Stomach (tissue), 9 donors: ENCODE data around the gene COMMD9. TPM values are rescaled to one million over a fixed set of nuclear protein-coding genes. Genes with fewer than 3 reads are reported as not detected.

Source experiments
- DNase-seq, 2 donors: peaks; one replicate each; pipeline versions ENCODE4 v3.0.0 to v3.0.0-alpha.2; 2013 to 2019
- H3K27ac ChIP-seq, 5 donors: fragments of 200-600 bp in 4 of 5; sonication (generic) in 4 of 5; one replicate each; pipeline ENCODE4 v1.5.1; 2013 to 2019; ENCODE audit warnings: mild to moderate bottlenecking in 1 of 5, moderate library complexity in 1 of 5
- H3K27me3 ChIP-seq, 3 donors: fragments of 200-600 bp; sonication (generic); one replicate each; pipeline ENCODE4 v1.5.1; 2017 to 2019; ENCODE audit warnings: mixed run types in 1 of 3
- H3K36me3 ChIP-seq, 4 donors: fragments of 200-600 bp; sonication (generic); 1 replicate in 3 of 4; 2 replicates in 1 of 4; pipeline ENCODE4 v1.5.1; 2016 to 2019
- H3K4me1 ChIP-seq, 4 donors: fragments of 200-600 bp; sonication (generic); one replicate each; pipeline ENCODE4 v1.5.1; 2016 to 2019
- H3K4me3 ChIP-seq, 4 donors: fragments of 200-600 bp; sonication (generic) in 3 of 4; one replicate each; pipeline ENCODE4 v1.5.1; 2016 to 2019; ENCODE audit warnings: mild to moderate bottlenecking in 1 of 4
- H3K9me3 ChIP-seq, 4 donors: fragments of 200-600 bp; sonication (generic); one replicate each; pipeline ENCODE4 v1.5.1; 2016 to 2019
- CTCF ChIP-seq, 7 experiments: fragments of 450-650 bp in 4 of 7; fragments of 200-600 bp in 3 of 7; sonication (generic) in 3 of 7; IDR thresholded peaks; one replicate each; pipeline ENCODE4 v1.5.1; 2016 to 2019; ENCODE audit warnings: antibody characterized with exemption in 7 of 7, control low read depth in 2 of 7, mild to moderate bottlenecking in 1 of 7
- EP300 ChIP-seq: sonication (generic); formaldehyde crosslinking; IDR thresholded peaks from one replicate; pipeline ENCODE4 v1.6.1; 2017; ENCODE audit warnings: antibody characterized with exemption
- POLR2A ChIP-seq, 4 donors: fragments of 450-650 bp; IDR thresholded peaks; one replicate each; pipeline ENCODE4 v1.6.1; 2016; ENCODE audit warnings: antibody characterized with exemption in 4 of 4, control low read depth in 2 of 4, mild to moderate bottlenecking in 1 of 4, moderate library complexity in 1 of 4
- POLR2AphosphoS5 ChIP-seq, 3 donors: sonication (generic); formaldehyde crosslinking; IDR thresholded peaks; one replicate each; pipeline ENCODE4 v1.6.1; 2016; ENCODE audit warnings: antibody characterized with exemption in 3 of 3
- WGBS, 5 donors: extraction: QIAGEN DNeasy Blood & Tissue Kit in 3 of 5; methylation state at CpG; one replicate each; pipeline versions ENCODE4 v1.1.5 to v1.1.7; 2013 to 2018; 5-methylcytosine and 5-hydroxymethylcytosine counted together
- intact Hi-C: fragments of 100-400 bp; cut with DNase I; formaldehyde crosslinking; loops from one replicate; pipeline ENCODE4 v1.15.1; 2023; ENCODE audit warnings: low total_unique reads
- polyA plus RNA-seq, 3 donors: library from polyadenylated mRNA; stranded (reverse); fragments of 200-250 nt; gene quantifications; one replicate each; pipeline ENCODE4 v1.2.3, GENCODE V29; 2013
- total RNA-seq, 5 donors: library from RNA; depleted of rRNA; stranded (reverse); fragments of >200 nt; gene quantifications; one replicate each; pipeline versions ENCODE4 v1.1.0 to v1.2.3, GENCODE V29; 2014 to 2016
- donor health status: healthy with polysubstance abuse.
- donor health status: Bipolar disorder and iron deficiency.
- donor health status: healthy.

The COMMD9 gene
- total and polyA plus RNA-seq, 8 donors: 2.9 to 53.8 (median 31.2) TPM

DNA sequence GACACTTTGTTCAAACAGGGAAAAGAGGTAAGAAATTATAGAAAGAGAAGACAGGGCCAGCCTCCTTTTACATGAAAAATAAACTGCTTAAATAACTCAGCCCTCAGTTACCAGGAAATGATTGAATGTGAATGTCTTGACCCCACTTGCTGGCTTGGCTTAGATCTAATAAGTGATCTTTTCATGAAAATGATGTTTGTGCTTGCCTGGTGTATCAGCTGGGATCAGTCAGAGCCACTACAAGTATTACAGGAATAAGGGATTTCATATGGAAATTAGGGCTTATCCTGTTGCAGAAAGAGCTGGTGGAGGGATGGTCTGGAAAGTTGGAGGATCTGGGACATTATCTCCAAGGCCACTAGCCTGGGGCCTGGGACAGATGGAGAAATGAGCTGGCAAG lies 51.8 kb downstream of the COMMD9 start:
- TF ChIP-seq CTCF (IDR thresholded peaks at IDR 0.05) (no peak), POLR2AphosphoS5 (IDR thresholded peaks at IDR 0.05) (no peak), EP300 (no peak), POLR2A (IDR thresholded peaks at IDR 0.05) (no peak)
- Histone ChIP-seq H3K27me3 (no peaks in the 10 kb centered on the region), H3K4me1 (no peaks in the 10 kb centered on the region), H3K27ac (no peak overlapping the region), H3K9me3 (no peaks in the 10 kb centered on the region), H3K4me3 (no peak overlapping the region), H3K36me3 (no peaks in the 10 kb centered on the region)
- intact Hi-C loops: no loop called here
- no peak for DNase-seq

DNA sequence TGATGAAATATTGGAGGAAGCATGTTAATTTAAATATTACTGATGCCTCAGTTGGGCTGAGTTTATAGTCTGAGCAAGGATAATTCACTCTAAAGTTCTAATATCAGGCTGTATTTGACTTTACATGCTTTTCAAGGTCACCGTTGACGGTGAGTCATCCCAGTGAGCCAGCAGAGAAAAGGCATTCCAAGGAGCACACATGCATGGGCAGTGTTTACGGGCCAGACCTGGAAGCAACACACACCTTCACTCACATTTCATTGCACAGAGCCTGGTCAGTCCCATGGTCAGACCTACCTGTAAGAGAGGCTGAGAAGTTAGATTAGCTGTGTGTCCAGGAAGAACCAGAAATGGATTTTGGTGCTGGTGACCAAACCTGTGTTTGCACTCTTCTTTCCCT lies 53.5 kb downstream of the COMMD9 start:
- intact Hi-C loops: no loop called here
- WGBS, 5 donors: 76 to 89% (median 81%) methylated on average over 3 of the region's 3 CpGs
- no peaks in the 10 kb centered on the region for H3K9me3 ChIP-seq
- H3K27ac ChIP-seq: no peak overlapping the region
- no peak overlapping the region for H3K4me3 ChIP-seq
- no peaks in the 10 kb centered on the region for H3K36me3 ChIP-seq
- no peaks in the 10 kb centered on the region for H3K27me3 ChIP-seq
- peaks cover 0 to 13% (median 0%) of the 10 kb centered on the region in 4 donors for H3K4me1 ChIP-seq
- TF ChIP-seq POLR2AphosphoS5 (IDR thresholded peaks at IDR 0.05): no peak
- TF ChIP-seq POLR2A (IDR thresholded peaks at IDR 0.05): no peak
- no peak for TF ChIP-seq CTCF (IDR thresholded peaks at IDR 0.05)
- no peak for TF ChIP-seq EP300
- no peak for DNase-seq

GRCh38 chr11:36234825-36235224 lies 54.4 kb downstream of the COMMD9 start:
- Histone ChIP-seq H3K27me3 (no peaks in the 10 kb centered on the region), H3K27ac (no peak overlapping the region), H3K4me1 (peaks cover 0 to 15% (median 0%) of the 10 kb centered on the region in 4 donors), H3K36me3 (no peaks in the 10 kb centered on the region), H3K9me3 (no peaks in the 10 kb centered on the region), H3K4me3 (no peak overlapping the region)
- intact Hi-C loops: no loop called here
- no peak for DNase-seq
- TF ChIP-seq POLR2AphosphoS5 (IDR thresholded peaks at IDR 0.05) (no peak), CTCF (IDR thresholded peaks at IDR 0.05) (no peak), POLR2A (IDR thresholded peaks at IDR 0.05) (no peak), EP300 (no peak)
- 90 to 99% (median 96%) methylated on average over 2 of the region's 2 CpGs for WGBS, 5 donors

DNA sequence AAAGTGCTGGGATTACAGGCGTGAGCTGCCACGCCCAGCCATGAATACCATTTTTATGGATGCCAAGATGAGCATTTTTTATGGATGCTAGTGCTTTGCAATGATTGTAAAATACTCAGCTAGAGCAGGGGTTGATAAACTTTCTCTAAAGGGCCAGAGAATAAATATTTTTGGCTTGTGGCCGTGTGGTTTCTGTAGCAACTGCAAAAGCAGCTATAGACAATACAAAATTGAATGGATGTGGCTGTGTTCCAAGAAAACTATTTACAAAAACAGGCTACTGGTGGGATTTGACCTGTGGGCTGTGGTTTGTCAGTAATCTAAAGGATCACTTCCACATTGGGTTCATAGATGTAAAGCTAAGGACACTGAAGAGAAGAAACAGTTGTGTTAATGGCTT lies 56.0 kb downstream of the COMMD9 start:
- TF ChIP-seq CTCF (IDR thresholded peaks at IDR 0.05) (no peak), POLR2AphosphoS5 (IDR thresholded peaks at IDR 0.05) (no peak), EP300 (no peak), POLR2A (IDR thresholded peaks at IDR 0.05) (no peak)
- H3K4me3 ChIP-seq: no peak overlapping the region
- no peak overlapping the region for H3K27ac ChIP-seq
- peaks cover 0 to 15% (median 0%) of the 10 kb centered on the region in 4 donors for H3K4me1 ChIP-seq
- H3K27me3 ChIP-seq: no peaks in the 10 kb centered on the region
- no peaks in the 10 kb centered on the region for H3K36me3 ChIP-seq
- DNase-seq: peak in 1 of 2 donors; percentile 63
- intact Hi-C loops: no loop called here
- WGBS, 5 donors: 59 to 65% (median 62%) methylated on average over 3 of the region's 3 CpGs
- H3K9me3 ChIP-seq: no peaks in the 10 kb centered on the region
